ENCODE results near the gene CDKN3.

The CDKN3 gene

GRCh38 chr14:54396493-54397335, at the start of gene CDKN3:
Gene CDKN3, plus strand, starts transcription at chr14:54397007. Its CDS starts 62 bp downstream, at chr14:54397069.
- DNase-seq (ENCODE audit: low spot score), result peak; percentile 100

GRCh38 chr14:54347044-54347443, 49.8 kb upstream of the CDKN3 start:
- DNase-seq (ENCODE audit: low spot score), result no peak

- DNase-seq (ENCODE audit: low spot score), result peak; percentile 65
Observed at GRCh38 chr14:54348001-54348611, 48.7 kb upstream of the CDKN3 start.

GRCh38 chr14:54348923-54349620, 47.7 kb upstream of the CDKN3 start:
- no peak for DNase-seq (ENCODE audit: low spot score)

GRCh38 chr14:54349713-54350112, 47.1 kb upstream of the CDKN3 start:
- DNase-seq (ENCODE audit: low spot score), result no peak

GRCh38 chr14:54350203-54350602, 46.6 kb upstream of the CDKN3 start:
- DNase-seq (ENCODE audit: low spot score), result no peak

GRCh38 chr14:54353266-54353665, 43.5 kb upstream of the CDKN3 start:
- no peak for DNase-seq (ENCODE audit: low spot score)

GRCh38 chr14:54353694-54354093, 43.1 kb upstream of the CDKN3 start:
- no peak for DNase-seq (ENCODE audit: low spot score)

GRCh38 chr14:54354096-54354495, 42.7 kb upstream of the CDKN3 start:
- no peak for DNase-seq (ENCODE audit: low spot score)

GRCh38 chr14:54354968-54355641, 41.7 kb upstream of the CDKN3 start:
- DNase-seq (ENCODE audit: low spot score), result no peak

GRCh38 chr14:54355698-54356097, 41.1 kb upstream of the CDKN3 start:
- DNase-seq (ENCODE audit: low spot score), result no peak

GRCh38 chr14:54356172-54356571, 40.6 kb upstream of the CDKN3 start:
- no peak for DNase-seq (ENCODE audit: low spot score)

- DNase-seq (ENCODE audit: low spot score), result no peak
Observed at GRCh38 chr14:54360667-54361066, 36.1 kb upstream of the CDKN3 start.

GRCh38 chr14:54362089-54362504, 34.7 kb upstream of the CDKN3 start:
- no peak for DNase-seq (ENCODE audit: low spot score)

GRCh38 chr14:54362759-54363437, 33.9 kb upstream of the CDKN3 start:
- DNase-seq (ENCODE audit: low spot score), result no peak

GRCh38 chr14:54364555-54365415, 32.0 kb upstream of the CDKN3 start:
- peak; percentile 64 for DNase-seq (ENCODE audit: low spot score)

GRCh38 chr14:54366736-54367735, 29.8 kb upstream of the CDKN3 start:
- DNase-seq (ENCODE audit: low spot score), result peak; percentile 88

- DNase-seq (ENCODE audit: low spot score), result no peak
Observed at GRCh38 chr14:54368291-54368690, 28.5 kb upstream of the CDKN3 start.

- DNase-seq (ENCODE audit: low spot score), result peak; percentile 56
Observed at GRCh38 chr14:54369343-54369742, 27.5 kb upstream of the CDKN3 start.

Measured in kidney tubule cell (primary cell).